Endothelial cell of umbilical vein (primary cell): Measurements from ENCODE around the gene CLDN7. TPM values are rescaled to one million over a fixed set of nuclear protein-coding genes. Genes with fewer than 3 reads are reported as not detected.

Experiments used
- BruUV-seq: library from RNA; stranded (reverse); fragments of 400-500 nt; replicated peaks from 2 replicates; lab custom pipeline; 2021; lab: Mats Ljungman, UMichigan
- CTCF ChIA-PET: fragments of 300-600, 350-600 bp; sonication (Branson Sonifier 250); formaldehyde crosslinking; loops from one replicate; lab custom pipeline; 2021; ENCODE audit warnings: antibody characterized with exemption, inconsistent platforms; lab: Charles Lee
- POLR2A ChIA-PET: fragments of 300-600, 350-600 bp; sonication (Branson Sonifier 250); formaldehyde crosslinking; loops from one replicate; lab custom pipeline; 2021; ENCODE audit warnings: antibody characterized with exemption, inconsistent platforms; lab: Charles Lee
- DNase-seq: peaks from one replicate; pipeline ENCODE4 v3.0.0-alpha.2; 2011; ENCODE audit warnings: low read depth, low spot score
- FAIRE-seq: peaks from 2 replicates; lab custom pipeline; 2011; peaks lifted over from hg19 to GRCh38; lab: Jason Lieb, UNC
- H2AFZ ChIP-seq: 2 replicates; pipeline ENCODE4 v1.6.0; 2012; ENCODE audit warnings: low read depth, low read length, control low read depth, inconsistent platforms
- H3K27ac ChIP-seq: 2 replicates; pipeline ENCODE4 v1.5.1; 2011; ENCODE audit warnings: low read depth, mild to moderate bottlenecking, control low read depth, low read length, moderate library complexity; ENCODE audit not compliant: insufficient read depth
- H3K27me3 ChIP-seq, 2 experiments: 2 replicates each; pipeline versions ENCODE4 v1.6.0 to v1.6.1; 2011; ENCODE audit warnings: low read length in 2 of 2, mixed read lengths in 1 of 2; ENCODE audit not compliant: control insufficient read depth in 2 of 2, insufficient read depth in 2 of 2
- H3K36me3 ChIP-seq, 2 experiments: 2 replicates in 1 of 2; 3 replicates in 1 of 2; pipeline ENCODE4 v1.5.1; 2011; ENCODE audit warnings: low read length in 2 of 2, mild to moderate bottlenecking in 1 of 2, moderate library complexity in 1 of 2; ENCODE audit not compliant: control insufficient read depth in 2 of 2, insufficient read depth in 2 of 2; ENCODE audit errors: extremely low read depth in 1 of 2
- H3K4me1 ChIP-seq: 3 replicates; pipeline ENCODE4 v1.5.1; 2011; ENCODE audit warnings: mild to moderate bottlenecking, low read length; ENCODE audit not compliant: control insufficient read depth, insufficient read depth; ENCODE audit errors: extremely low read depth
- H3K4me2 ChIP-seq: 2 replicates; pipeline ENCODE4 v1.6.1; 2011; ENCODE audit warnings: low read length, control low read depth, mixed read lengths; ENCODE audit not compliant: insufficient read depth
- H3K4me3 ChIP-seq, 3 experiments: fragments of 200-600 bp in 1 of 3; sonication (generic), shearing (Covaris generic) in 1 of 3; replicated peaks in 1 of 3; 2 replicates each; pipeline ENCODE4 v1.5.1; 2011 to 2016; ENCODE audit warnings: control low read depth in 3 of 3, low read length in 3 of 3, mild to moderate bottlenecking in 2 of 3, inconsistent platforms in 1 of 3, low read depth in 1 of 3, moderate library complexity in 1 of 3; ENCODE audit not compliant: insufficient read depth in 1 of 3
- H3K79me2 ChIP-seq: 2 replicates; pipeline ENCODE4 v1.6.0; 2012; ENCODE audit warnings: low read length, inconsistent platforms; ENCODE audit not compliant: control insufficient read depth, insufficient read depth
- H3K9ac ChIP-seq: replicated peaks from 2 replicates; pipeline ENCODE3; 2011; ENCODE audit warnings: low read length, control low read depth; ENCODE audit not compliant: insufficient read depth; ENCODE audit errors: extremely low read depth
- H3K9me1 ChIP-seq: replicated peaks from 3 replicates; pipeline ENCODE4 v1.6.0; 2011; ENCODE audit warnings: mild to moderate bottlenecking, low read length; ENCODE audit not compliant: control insufficient read depth, insufficient read depth; ENCODE audit errors: extremely low read depth
- H3K9me3 ChIP-seq: replicated peaks from 2 replicates; pipeline ENCODE4 v1.5.1; 2012; ENCODE audit warnings: low read length, inconsistent platforms; ENCODE audit not compliant: control insufficient read depth, insufficient read depth
- H4K20me1 ChIP-seq: replicated peaks from 2 replicates; pipeline ENCODE3; 2011; ENCODE audit warnings: mild to moderate bottlenecking, low read length; ENCODE audit not compliant: control insufficient read depth, insufficient read depth; ENCODE audit errors: extremely low read depth
- EZH2 ChIP-seq: IDR thresholded peaks from 2 replicates; pipeline ENCODE4 v1.6.1; 2012; ENCODE audit warnings: borderline replicate concordance, low read depth, mild to moderate bottlenecking, moderate library complexity, low read length, inconsistent platforms; ENCODE audit not compliant: severe bottlenecking
- FOS ChIP-seq: IDR thresholded peaks from 2 replicates; pipeline ENCODE4 v1.6.1; 2011; ENCODE audit warnings: mild to moderate bottlenecking, low read length, moderate library complexity, borderline replicate concordance; ENCODE audit not compliant: insufficient read depth
- GATA2 ChIP-seq: IDR thresholded peaks from 2 replicates; pipeline ENCODE4 v1.7.0; 2011; ENCODE audit warnings: low read depth, mild to moderate bottlenecking, moderate library complexity, mixed read lengths, low read length; ENCODE audit not compliant: insufficient read length, insufficient read depth
- JUN ChIP-seq: IDR thresholded peaks from 2 replicates; pipeline ENCODE4 v1.6.1; 2011; ENCODE audit warnings: borderline replicate concordance, low read depth; ENCODE audit not compliant: insufficient read length, insufficient read depth
- MYC ChIP-seq: IDR thresholded peaks from one replicate; pipeline ENCODE4 v1.6.1; 2011; ENCODE audit warnings: mild to moderate bottlenecking, low read depth, low read length
- POLR2A ChIP-seq: IDR thresholded peaks from 2 replicates; pipeline ENCODE4 v1.6.1; 2012; ENCODE audit warnings: low read depth, mild to moderate bottlenecking, control low read depth, low read length
- POLR2AphosphoS5 ChIP-seq: IDR thresholded peaks from 2 replicates; pipeline ENCODE4 v1.6.1; 2012; ENCODE audit warnings: low read depth, mild to moderate bottlenecking, control low read depth, low read length, moderate library complexity; ENCODE audit not compliant: insufficient read depth
- dilution Hi-C: fragments of 300-500 bp; cut with MboI; formaldehyde crosslinking; loops from one replicate; pipeline ENCODE4 v1.15.0; 2019; ENCODE audit warnings: low sequenced_read_pairs; ENCODE audit not compliant: extremely low pct_ligation_motif_present
- intact Hi-C: fragments of 100-400 bp; cut with micrococcal nuclease; formaldehyde crosslinking; loops from one replicate; pipeline ENCODE4 v1.10.0; 2022
- polyA plus RNA-seq, 4 experiments: library from polyadenylated mRNA; depleted of rRNA in 3 of 4; stranded (reverse) in 3 of 4; unstranded in 1 of 4; fragments of >200 nt; gene quantifications; 2 replicates each; pipeline versions ENCODE4 v1.2.1 to v1.2.3, GENCODE V29; 2011 to 2012; ENCODE audit warnings: missing spikeins in 1 of 4
- total RNA-seq: library from RNA; stranded (reverse); gene quantifications from 2 replicates; pipeline ENCODE4 v1.2.3, GENCODE V29; 2021
- TF ChIP-seq, protein P1 (sequence below), 2 donors: IDR thresholded peaks; 1 replicate in 1 of 2; 2 replicates in 1 of 2; pipeline ENCODE4 v1.5.1; 2011; ENCODE audit warnings: low read length in 2 of 2, mild to moderate bottlenecking in 2 of 2, moderate library complexity in 2 of 2, control low read depth in 1 of 2, inconsistent platforms in 1 of 2, low read depth in 1 of 2; ENCODE audit not compliant: insufficient read depth in 1 of 2; ENCODE audit errors: extremely low read depth in 1 of 2
- TF ChIP-seq, protein P2 (sequence below): IDR thresholded peaks from 2 replicates; pipeline ENCODE4 v1.6.1; 2011; ENCODE audit not compliant: insufficient read depth, insufficient read length

CLDN7 gene
- total and polyA plus RNA-seq, 2 donors (not counting 3 experiments of a cell fraction or from before 2014, with no cell fraction given) = 25.4 to 25.7 TPM

DNA sequence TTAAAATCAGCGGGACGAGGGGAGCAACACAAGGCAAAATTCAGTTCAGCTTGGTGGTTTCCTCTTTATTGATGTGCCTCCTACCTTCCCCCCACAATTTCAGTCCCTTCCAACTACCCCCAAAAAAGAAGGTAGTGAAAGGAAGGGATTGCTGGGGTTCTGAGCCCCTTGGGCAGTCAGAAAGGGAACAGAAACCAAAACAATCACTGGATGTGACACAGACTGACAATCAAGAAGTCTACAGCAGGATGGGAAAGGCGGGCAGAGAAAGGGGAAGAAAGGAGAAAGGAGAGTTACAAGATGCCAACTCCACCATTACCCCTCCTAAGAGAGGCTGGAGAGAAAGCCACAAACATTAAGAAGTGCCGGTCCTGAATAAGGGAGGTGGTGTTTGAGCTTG is 21.9 kb downstream of the CLDN7 start:
- FAIRE-seq = no peak
- dilution Hi-C loops = no loop called here
- TF ChIP-seq MYC (no peak), EZH2 (no peak), FOS (no peak), POLR2AphosphoS5 (no peak), JUN (no peak), POLR2A (no peak), GATA2 (no peak)
- TF ChIP-seq, protein P1, sequence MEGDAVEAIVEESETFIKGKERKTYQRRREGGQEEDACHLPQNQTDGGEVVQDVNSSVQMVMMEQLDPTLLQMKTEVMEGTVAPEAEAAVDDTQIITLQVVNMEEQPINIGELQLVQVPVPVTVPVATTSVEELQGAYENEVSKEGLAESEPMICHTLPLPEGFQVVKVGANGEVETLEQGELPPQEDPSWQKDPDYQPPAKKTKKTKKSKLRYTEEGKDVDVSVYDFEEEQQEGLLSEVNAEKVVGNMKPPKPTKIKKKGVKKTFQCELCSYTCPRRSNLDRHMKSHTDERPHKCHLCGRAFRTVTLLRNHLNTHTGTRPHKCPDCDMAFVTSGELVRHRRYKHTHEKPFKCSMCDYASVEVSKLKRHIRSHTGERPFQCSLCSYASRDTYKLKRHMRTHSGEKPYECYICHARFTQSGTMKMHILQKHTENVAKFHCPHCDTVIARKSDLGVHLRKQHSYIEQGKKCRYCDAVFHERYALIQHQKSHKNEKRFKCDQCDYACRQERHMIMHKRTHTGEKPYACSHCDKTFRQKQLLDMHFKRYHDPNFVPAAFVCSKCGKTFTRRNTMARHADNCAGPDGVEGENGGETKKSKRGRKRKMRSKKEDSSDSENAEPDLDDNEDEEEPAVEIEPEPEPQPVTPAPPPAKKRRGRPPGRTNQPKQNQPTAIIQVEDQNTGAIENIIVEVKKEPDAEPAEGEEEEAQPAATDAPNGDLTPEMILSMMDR (IDR thresholded peaks at IDR 0.05; ENCODE audit: extremely low read depth in 1 of 2, insufficient read depth in 1 of 2, low read depth in 1 of 2, low read length in 2 of 2) = no peak
- TF ChIP-seq, protein P2, sequence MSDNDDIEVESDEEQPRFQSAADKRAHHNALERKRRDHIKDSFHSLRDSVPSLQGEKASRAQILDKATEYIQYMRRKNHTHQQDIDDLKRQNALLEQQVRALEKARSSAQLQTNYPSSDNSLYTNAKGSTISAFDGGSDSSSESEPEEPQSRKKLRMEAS = no peak
- Histone ChIP-seq H3K27ac (no peak overlapping the region), H3K4me2 (peak overlapping the region; percentile 83), H3K9me3 (no peaks in the 10 kb centered on the region), H4K20me1 (no peaks in the 10 kb centered on the region), H3K36me3 (peaks cover 16 to 23% of the 10 kb centered on the region in 2 experiments), H3K4me1 (peaks cover 31% of the 10 kb centered on the region), H3K27me3 (no peaks in the 10 kb centered on the region), H3K9ac (no peak overlapping the region), H3K79me2 (peaks cover 53% of the 10 kb centered on the region), H3K9me1 (no peaks in the 10 kb centered on the region), H3K4me3 (no peak overlapping the region), H2AFZ (no peak overlapping the region)
- ChIA-PET POLR2A (no interaction called here), CTCF (interaction anchor here (1.0 to 3.4 kb wide), 3 partner anchors 20 to 194 kb away, joined by 3 to 24 read pairs (median 9); partner anchors contain the start of genes ACADVL and DLG4)
- intact Hi-C loops = no loop called here
- no TSS peak for BruUV-seq
- no peak for DNase-seq
